ENCODE results near the gene TEX52. TPM values are rescaled to one million over a fixed set of nuclear protein-coding genes. Genes with fewer than 3 reads are reported as not detected.

TEX52 gene
- total RNA-seq, 4 donors from 2014 or later, result not detected

- WGBS, 2 donors (ENCODE audit: low coverage in 1 of 2), result 31 to 51% methylated on average over 14 to 26 of the region's 42 CpGs
- no peaks in the 10 kb centered on the region for H3K27me3 ChIP-seq
- TF ChIP-seq POLR2A (IDR thresholded peaks at IDR 0.05) (no peak), POLR2AphosphoS5 (IDR thresholded peaks at IDR 0.05) (peak; percentile 40)
- H3K27ac ChIP-seq, result peak overlapping the region; percentile 81 to 96 (median 94)
- H3K36me3 ChIP-seq, result peaks cover 0 to 15% of the 10 kb centered on the region in 2 donors
- peak overlapping the region; percentile 64 to 76 for H3K4me3 ChIP-seq
- no peaks in the 10 kb centered on the region for H3K9me3 ChIP-seq
- ATAC-seq, result peak; percentile 40
- H3K4me1 ChIP-seq, result peaks cover 0 to 55% (median 14%) of the 10 kb centered on the region in 3 donors
Observed at GRCh38 chr12:2891240-2892053, 34.6 kb upstream of the TEX52 start.

GRCh38 chr12:2890388-2891239 is 33.8 kb upstream of the TEX52 start, which contains the start of gene TULP3:
Gene TULP3 (plus strand): TSS chr12:2890891. CDS start chr12:2890948, 57 bp downstream.
- Histone ChIP-seq H3K27ac (peak within 1 kb of the TSS; percentile 81 to 96 (median 94)), H3K36me3 (peaks cover 0 to 15% of the 10 kb centered on the region in 2 donors), H3K27me3 (no peaks in the 10 kb centered on the region), H3K9me3 (no peaks in the 10 kb centered on the region), H3K4me3 (peak within 1 kb of the TSS; percentile 64 to 76), H3K4me1 (peaks cover 0 to 47% (median 9%) of the 10 kb centered on the region in 3 donors)
- ATAC-seq, result peak; percentile 98
- TF ChIP-seq POLR2A (IDR thresholded peaks at IDR 0.05), result peak; percentile 76 to 79
- TF ChIP-seq EP300 (IDR thresholded peaks at IDR 0.05), result no peak
- TF ChIP-seq POLR2AphosphoS5 (IDR thresholded peaks at IDR 0.05), result peak; percentile 97
- TF ChIP-seq CTCF (IDR thresholded peaks at IDR 0.05), result peak in 2 of 4 experiments; percentile 17 to 30
- 0% methylated on average over 2 to 10 of the region's 83 CpGs for WGBS, 2 donors (ENCODE audit: low coverage in 1 of 2)

- Histone ChIP-seq H3K4me1 (peaks cover 0 to 41% (median 9%) of the 10 kb centered on the region in 3 donors), H3K27me3 (no peaks in the 10 kb centered on the region), H3K4me3 (peak overlapping the region; percentile 64 to 76), H3K9me3 (no peaks in the 10 kb centered on the region), H3K36me3 (peaks cover 0 to 15% of the 10 kb centered on the region in 2 donors), H3K27ac (peak overlapping the region; percentile 62 to 96 (median 94))
- TF ChIP-seq POLR2AphosphoS5 (IDR thresholded peaks at IDR 0.05) (no peak), CTCF (IDR thresholded peaks at IDR 0.05) (no peak), EP300 (IDR thresholded peaks at IDR 0.05) (no peak), POLR2A (IDR thresholded peaks at IDR 0.05) (no peak)
- WGBS, 2 donors (ENCODE audit: low coverage in 1 of 2), result 74 to 78% methylated on average over 3 to 9 of the region's 10 CpGs
- no peak for ATAC-seq
Observed at GRCh38 chr12:2890001-2890387, 33.2 kb upstream of the TEX52 start.

- Histone ChIP-seq H3K27me3 (no peaks in the 10 kb centered on the region), H3K4me3 (no peak overlapping the region), H3K4me1 (peaks cover 0 to 12% (median 8%) of the 10 kb centered on the region in 3 donors), H3K36me3 (peaks cover 0 to 15% of the 10 kb centered on the region in 2 donors), H3K9me3 (no peaks in the 10 kb centered on the region), H3K27ac (no peak overlapping the region)
- no peak for ATAC-seq
- no peak for TF ChIP-seq EP300 (IDR thresholded peaks at IDR 0.05)
- no peak for TF ChIP-seq POLR2AphosphoS5 (IDR thresholded peaks at IDR 0.05)
- TF ChIP-seq CTCF (IDR thresholded peaks at IDR 0.05), result no peak
- TF ChIP-seq POLR2A (IDR thresholded peaks at IDR 0.05), result no peak
- 83 to 88% methylated on average over 1 to 7 of the region's 10 CpGs for WGBS, 2 donors (ENCODE audit: low coverage in 1 of 2)
Observed at GRCh38 chr12:2886768-2887450, 30.1 kb upstream of the TEX52 start.

All from gastroesophageal sphincter (tissue), 4 donors.